HG02973 (cell line): ENCODE measurements around the gene REM1.

Experiments
- ATAC-seq: cut with Tn5 transposase; IDR thresholded peaks from one replicate; pipeline ENCODE4 v1.9.1; 2021; ENCODE audit warnings: moderate library complexity; ENCODE audit not compliant: unreplicated experiment

REM1 gene

DNA sequence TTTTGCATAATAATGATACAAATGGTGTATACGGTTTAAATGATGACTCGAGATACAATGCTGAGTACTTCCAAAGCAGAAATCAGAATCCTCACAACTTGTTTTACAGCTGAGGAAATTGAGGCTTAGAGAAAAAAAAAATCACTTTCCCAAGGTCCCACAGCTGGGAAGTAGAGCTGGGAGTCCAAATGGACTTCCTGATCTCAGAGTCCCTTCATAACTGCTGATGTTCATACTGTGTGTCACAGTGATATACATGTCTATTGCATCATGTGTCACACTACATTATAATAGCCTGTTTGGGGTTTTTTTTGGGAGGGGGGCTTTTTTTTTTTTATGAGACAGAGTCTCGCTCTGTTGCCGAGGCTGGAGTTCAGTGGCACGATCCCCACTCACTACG is 47.6 kb downstream of the REM1 start:
- no peak for ATAC-seq

DNA sequence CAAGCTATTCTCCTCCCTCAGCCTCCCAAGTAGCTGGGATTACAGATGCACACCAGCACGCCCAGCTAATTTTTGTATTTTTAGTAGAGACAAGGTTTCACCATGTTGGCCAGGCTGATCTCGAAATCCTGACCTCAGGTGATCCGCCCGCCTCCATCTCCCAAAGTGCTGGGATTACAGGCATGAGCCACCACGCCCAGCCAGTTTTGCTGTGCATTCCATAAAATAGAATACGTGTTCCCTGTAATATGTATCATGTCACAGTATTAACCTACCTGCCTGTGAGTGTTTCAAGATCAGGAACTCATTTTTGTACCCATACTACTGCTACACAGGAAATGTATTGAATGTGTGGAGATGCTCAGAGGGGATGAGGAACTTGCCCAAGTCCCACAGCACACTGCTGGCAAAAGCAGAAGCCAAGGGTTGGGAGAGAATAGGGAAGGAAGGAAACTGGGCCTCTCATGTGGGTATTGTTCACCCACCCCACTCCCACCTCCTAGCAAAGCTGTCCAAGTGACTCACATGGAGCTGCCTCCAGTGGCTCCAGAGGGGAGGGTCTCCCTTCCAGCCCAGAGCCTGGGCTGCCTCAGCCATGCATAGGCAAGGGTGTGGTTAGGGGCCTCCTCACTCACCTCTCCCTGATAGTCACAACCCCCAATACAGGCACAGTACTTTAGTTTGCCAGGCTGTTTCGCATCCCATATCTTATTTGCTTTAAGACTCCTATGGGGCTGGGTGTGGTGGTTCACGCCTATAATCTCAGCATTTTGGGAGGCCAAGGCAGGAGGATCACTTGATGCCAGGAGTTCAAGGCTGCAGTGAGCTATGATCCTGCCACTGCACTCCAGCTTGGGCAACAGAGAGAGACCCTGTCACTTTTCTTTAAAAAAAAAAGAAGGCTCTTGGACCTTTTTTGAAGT is 48.5 kb downstream of the REM1 start:
- no peak for ATAC-seq

DNA sequence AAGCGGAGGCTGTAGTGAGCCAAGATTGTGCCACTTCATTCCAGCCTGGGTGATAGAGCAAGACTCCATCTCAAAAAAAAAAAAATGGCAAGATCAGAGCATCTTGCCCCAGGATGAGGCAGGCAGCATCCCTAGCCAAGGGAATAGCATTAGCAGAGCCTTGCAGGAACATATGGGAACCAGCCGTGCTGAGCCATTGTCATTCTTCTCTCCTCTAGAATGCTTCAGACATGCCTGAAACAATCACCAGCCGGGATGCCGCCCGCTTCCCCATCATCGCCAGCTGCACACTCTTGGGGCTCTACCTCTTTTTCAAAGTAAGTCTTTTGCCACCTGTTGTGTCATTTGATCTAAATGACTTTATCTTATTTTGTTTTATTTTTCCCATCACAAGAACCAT is 52.2 kb downstream of the REM1 start:
- ATAC-seq = no peak
